Muscle layer of duodenum (tissue), 2 donors: ENCODE results near the gene SYT7.
"Not testable (repeated sequence)": the region's sequence is repeated elsewhere in the genome, so short reads cannot be mapped to it uniquely, and the experiment has no call there.

ENCODE experiments used
- H3K27ac ChIP-seq: one replicate; pipeline ENCODE4 v1.7.0; 2013; ENCODE audit warnings: mild to moderate bottlenecking, low read length
- H3K27me3 ChIP-seq: one replicate; pipeline ENCODE4 v1.7.0; 2013; ENCODE audit warnings: low read depth, mild to moderate bottlenecking, control low read depth, low read length
- H3K36me3 ChIP-seq, 2 donors: one replicate each; pipeline ENCODE4 v1.7.0; 2013; ENCODE audit warnings: low read length in 2 of 2, control low read depth in 1 of 2, mild to moderate bottlenecking in 1 of 2; ENCODE audit not compliant: insufficient read depth in 2 of 2, control insufficient read depth in 1 of 2
- H3K4me1 ChIP-seq, 2 donors: one replicate each; pipeline ENCODE4 v1.7.0; 2013; ENCODE audit warnings: low read length in 2 of 2, mild to moderate bottlenecking in 2 of 2, control low read depth in 1 of 2, moderate library complexity in 1 of 2; ENCODE audit not compliant: insufficient read depth in 2 of 2, control insufficient read depth in 1 of 2
- H3K4me3 ChIP-seq, 2 donors: one replicate each; pipeline ENCODE4 v1.7.0; 2013; ENCODE audit warnings: low read length in 2 of 2, low read depth in 1 of 2, mild to moderate bottlenecking in 1 of 2
- H3K9me3 ChIP-seq, 2 donors: one replicate each; pipeline ENCODE4 v1.7.0; 2013; ENCODE audit warnings: low read length in 2 of 2, control low read depth in 1 of 2, mild to moderate bottlenecking in 1 of 2; ENCODE audit not compliant: control insufficient read depth in 1 of 2
- donor health status: healthy.

The SYT7 gene

GRCh38 chr11:61618978-61619377, 38.1 kb upstream of the SYT7 start:
- Histone ChIP-seq H3K4me3 (no peak overlapping the region), H3K4me1 (no peaks in the 10 kb centered on the region), H3K36me3 (no peaks in the 10 kb centered on the region), H3K27me3 (no peaks in the 10 kb centered on the region), H3K27ac (no peak overlapping the region), H3K9me3 (no peaks in the 10 kb centered on the region)

GRCh38 chr11:61617515-61617914, 36.6 kb upstream of the SYT7 start:
- Histone ChIP-seq H3K9me3 (no peaks in the 10 kb centered on the region), H3K27ac (no peak overlapping the region), H3K27me3 (no peaks in the 10 kb centered on the region), H3K4me1 (no peaks in the 10 kb centered on the region), H3K4me3 (no peak overlapping the region), H3K36me3 (no peaks in the 10 kb centered on the region)

- H3K36me3 ChIP-seq = no peaks in the 10 kb centered on the region
- no peaks in the 10 kb centered on the region for H3K27me3 ChIP-seq
- H3K27ac ChIP-seq = no peak overlapping the region
- H3K9me3 ChIP-seq = peaks cover 0 to 3% of the 10 kb centered on the region in 2 donors
- H3K4me3 ChIP-seq = no peak overlapping the region
- H3K4me1 ChIP-seq = no peaks in the 10 kb centered on the region
These were observed 35.6 kb upstream of the SYT7 start for GRCh38 chr11:61616434-61616833.

GRCh38 chr11:61614782-61615181, 33.9 kb upstream of the SYT7 start:
- H3K9me3 ChIP-seq, H3K27me3 ChIP-seq: not testable (repeated sequence)

GRCh38 chr11:61613870-61614269, 33.0 kb upstream of the SYT7 start:
- H3K27ac ChIP-seq = no peak overlapping the region
- H3K9me3 ChIP-seq = peaks cover 0 to 3% of the 10 kb centered on the region in 2 donors
- no peak overlapping the region for H3K4me3 ChIP-seq
- H3K4me1 ChIP-seq = no peaks in the 10 kb centered on the region
- no peaks in the 10 kb centered on the region for H3K36me3 ChIP-seq
- H3K27me3 ChIP-seq = no peaks in the 10 kb centered on the region

More at GRCh38 chr11:61614782-61615181, 33.9 kb upstream of the SYT7 start:
- not testable (repeated sequence) for H3K4me3 ChIP-seq, H3K36me3 ChIP-seq, H3K27ac ChIP-seq, H3K4me1 ChIP-seq

- H3K27me3 ChIP-seq = no peaks in the 10 kb centered on the region
- H3K9me3 ChIP-seq = peaks cover 0 to 3% of the 10 kb centered on the region in 2 donors
- no peak overlapping the region for H3K27ac ChIP-seq
- no peak overlapping the region for H3K4me3 ChIP-seq
- H3K4me1 ChIP-seq = no peaks in the 10 kb centered on the region
- no peaks in the 10 kb centered on the region for H3K36me3 ChIP-seq
These were observed 32.2 kb upstream of the SYT7 start for GRCh38 chr11:61613051-61613450.

- H3K4me1 ChIP-seq = no peaks in the 10 kb centered on the region
- no peaks in the 10 kb centered on the region for H3K27me3 ChIP-seq
- H3K36me3 ChIP-seq = no peaks in the 10 kb centered on the region
- no peak overlapping the region for H3K4me3 ChIP-seq
- H3K27ac ChIP-seq = no peak overlapping the region
- peaks cover 0 to 3% of the 10 kb centered on the region in 2 donors for H3K9me3 ChIP-seq
These were observed 30.4 kb upstream of the SYT7 start for GRCh38 chr11:61611309-61611708.

GRCh38 chr11:61610905-61611304, 30.0 kb upstream of the SYT7 start:
- no peaks in the 10 kb centered on the region for H3K27me3 ChIP-seq
- no peaks in the 10 kb centered on the region for H3K4me1 ChIP-seq
- no peaks in the 10 kb centered on the region for H3K36me3 ChIP-seq
- H3K27ac ChIP-seq = no peak overlapping the region
- H3K4me3 ChIP-seq = no peak overlapping the region
- peaks cover 0 to 3% of the 10 kb centered on the region in 2 donors for H3K9me3 ChIP-seq

GRCh38 chr11:61609980-61610366, 29.1 kb upstream of the SYT7 start:
- Histone ChIP-seq H3K9me3 (peaks cover 0 to 3% of the 10 kb centered on the region in 2 donors), H3K27me3 (no peaks in the 10 kb centered on the region), H3K4me3 (no peak overlapping the region), H3K4me1 (no peaks in the 10 kb centered on the region), H3K36me3 (no peaks in the 10 kb centered on the region), H3K27ac (no peak overlapping the region)

- no peak overlapping the region for H3K27ac ChIP-seq
- H3K4me3 ChIP-seq = no peak overlapping the region
- H3K27me3 ChIP-seq = no peaks in the 10 kb centered on the region
These were observed 28.4 kb upstream of the SYT7 start for GRCh38 chr11:61609000-61609979.

GRCh38 chr11:61607920-61608599, 27.2 kb upstream of the SYT7 start:
- Histone ChIP-seq H3K4me1 (no peaks in the 10 kb centered on the region), H3K36me3 (no peaks in the 10 kb centered on the region), H3K27me3 (no peaks in the 10 kb centered on the region), H3K4me3 (no peak overlapping the region), H3K27ac (no peak overlapping the region), H3K9me3 (peaks cover 0 to 3% of the 10 kb centered on the region in 2 donors)

More at GRCh38 chr11:61609000-61609979, 28.4 kb upstream of the SYT7 start:
- Histone ChIP-seq H3K4me1 (no peaks in the 10 kb centered on the region), H3K9me3 (peaks cover 0 to 3% of the 10 kb centered on the region in 2 donors), H3K36me3 (no peaks in the 10 kb centered on the region)
